Neural progenitor cell (in vitro differentiated cells): ENCODE measurements around the gene AMBN. TPM values are rescaled to one million over a fixed set of nuclear protein-coding genes. Genes with fewer than 3 reads are reported as not detected.

Experiments used
- DNase-seq: peaks from one replicate; pipeline ENCODE4 v3.0.0-alpha.2; 2016; ENCODE audit warnings: low spot score
- H2AFZ ChIP-seq: fragments of 200-600 bp; sonication (generic); replicated peaks from 2 replicates; pipeline ENCODE4 v1.6.1; 2016; ENCODE audit warnings: antibody characterized with exemption
- H3F3A ChIP-seq: fragments of 200-600 bp; sonication (generic); 2 replicates; pipeline ENCODE4 v1.6.1; 2016; ENCODE audit warnings: antibody characterized with exemption, low read depth
- H3K27ac ChIP-seq: fragments of 200-600 bp; sonication (generic); 2 replicates; pipeline ENCODE4 v1.5.1; 2016; ENCODE audit warnings: mild to moderate bottlenecking
- H3K27me3 ChIP-seq: fragments of 200-600 bp; sonication (generic); 2 replicates; pipeline ENCODE4 v1.6.1; 2016; ENCODE audit warnings: mild to moderate bottlenecking, moderate library complexity
- H3K36me3 ChIP-seq: fragments of 200-600 bp; sonication (generic); 2 replicates; pipeline ENCODE4 v1.5.1; 2016
- H3K4me1 ChIP-seq: fragments of 200-600 bp; sonication (generic); 2 replicates; pipeline ENCODE4 v1.6.1; 2016; ENCODE audit warnings: mixed run types
- H3K4me2 ChIP-seq: fragments of 200-600 bp; sonication (generic); 2 replicates; pipeline ENCODE4 v1.6.1; 2016
- H3K4me3 ChIP-seq: fragments of 200-600 bp; sonication (generic); 2 replicates; pipeline ENCODE4 v1.5.1; 2016
- H3K79me2 ChIP-seq: fragments of 200-600 bp; sonication (generic); 2 replicates; pipeline ENCODE4 v1.6.1; 2016; ENCODE audit warnings: low read depth
- H3K9ac ChIP-seq: fragments of 200-600 bp; sonication (generic); 2 replicates; pipeline ENCODE4 v1.6.1; 2016
- H3K9me3 ChIP-seq: fragments of 200-600 bp; sonication (generic); 2 replicates; pipeline ENCODE4 v1.5.1; 2016; ENCODE audit warnings: low read depth
- H4K20me1 ChIP-seq: fragments of 200-600 bp; sonication (generic); 2 replicates; pipeline ENCODE4 v1.6.1; 2016; ENCODE audit warnings: low read depth
- H3K27ac Mint-ChIP-seq: 3 replicates; pipeline ENCODE4 v1.8.0; 2021; ENCODE audit warnings: mixed read lengths
- H3K27me3 Mint-ChIP-seq: 2 replicates; pipeline ENCODE4 v1.8.0; 2022; ENCODE audit warnings: low read depth, mild to moderate bottlenecking, inconsistent platforms, moderate library complexity, mixed read lengths; ENCODE audit not compliant: insufficient read depth
- H3K36me3 Mint-ChIP-seq: 3 replicates; pipeline ENCODE4 v1.8.0; 2021; ENCODE audit warnings: mixed read lengths
- H3K4me1 Mint-ChIP-seq: 3 replicates; pipeline ENCODE4 v1.8.0; 2021; ENCODE audit warnings: mixed read lengths
- H3K4me3 Mint-ChIP-seq: 3 replicates; pipeline ENCODE4 v1.8.0; 2021; ENCODE audit warnings: mild to moderate bottlenecking, moderate library complexity, mixed read lengths
- H3K9me3 Mint-ChIP-seq: 3 replicates; pipeline ENCODE4 v1.8.0; 2020; ENCODE audit warnings: mixed read lengths
- CTCF ChIP-seq: fragments of 200-600 bp; sonication (generic); IDR thresholded peaks from 2 replicates; pipeline ENCODE4 v1.5.1; 2017; ENCODE audit warnings: antibody characterized with exemption, mild to moderate bottlenecking
- EZH2 ChIP-seq: fragments of 200-600 bp; sonication (generic); IDR thresholded peaks from 2 replicates; pipeline ENCODE4 v1.6.1; 2017; ENCODE audit warnings: antibody characterized with exemption, mild to moderate bottlenecking, moderate library complexity
- EZH2phosphoT487 ChIP-seq: fragments of 200-600 bp; sonication (generic); IDR thresholded peaks from 2 replicates; pipeline ENCODE4 v1.6.1; 2017; ENCODE audit warnings: antibody characterized with exemption
- total RNA-seq: library from RNA; depleted of rRNA; stranded (reverse); fragments of >200 nt; gene quantifications from 2 replicates; pipeline ENCODE4 v1.2.3, GENCODE V29; 2015; ENCODE audit warnings: low replicate concordance

The AMBN gene
- total RNA-seq, 1 donor from 2014 or later = not detected

GRCh38 chr4:70624226-70624793 lies 32.3 kb downstream of the AMBN start:
- Histone ChIP-seq H3K4me3 (no peak overlapping the region), H4K20me1 (no peaks in the 10 kb centered on the region), H3F3A (peaks cover 36% of the 10 kb centered on the region), H3K79me2 (no peaks in the 10 kb centered on the region), H3K9me3 (no peaks in the 10 kb centered on the region), H2AFZ (no peak overlapping the region), H3K4me2 (no peak overlapping the region), H3K36me3 (no peaks in the 10 kb centered on the region), H3K9ac (no peak overlapping the region), H3K4me1 (no peaks in the 10 kb centered on the region), H3K27me3 (no peaks in the 10 kb centered on the region), H3K27ac (no peak overlapping the region)
- no peaks in the 10 kb centered on the region for H3K9me3 Mint-ChIP-seq
- H3K27ac Mint-ChIP-seq = no peak overlapping the region
- no peaks in the 10 kb centered on the region for H3K27me3 Mint-ChIP-seq
- no peak for DNase-seq
- no peak overlapping the region for H3K4me3 Mint-ChIP-seq
- no peaks in the 10 kb centered on the region for H3K4me1 Mint-ChIP-seq
- TF ChIP-seq EZH2 (no peak), CTCF (no peak), EZH2phosphoT487 (no peak)
- H3K36me3 Mint-ChIP-seq = no peaks in the 10 kb centered on the region

GRCh38 chr4:70627620-70628019 lies 35.6 kb downstream of the AMBN start:
- no peak overlapping the region for H3K4me2 ChIP-seq
- peaks cover 14% of the 10 kb centered on the region for H3F3A ChIP-seq
- Mint-ChIP-seq H3K27me3 (no peaks in the 10 kb centered on the region), H3K4me1 (peaks cover 2% of the 10 kb centered on the region), H3K4me3 (no peak overlapping the region), H3K36me3 (no peaks in the 10 kb centered on the region), H3K9me3 (no peaks in the 10 kb centered on the region), H3K27ac (no peak overlapping the region)
- H3K4me1 ChIP-seq = no peaks in the 10 kb centered on the region
- TF ChIP-seq CTCF (no peak), EZH2 (no peak), EZH2phosphoT487 (no peak)
- no peak overlapping the region for H3K27ac ChIP-seq
- H3K36me3 ChIP-seq = no peaks in the 10 kb centered on the region
- DNase-seq = no peak
- no peak overlapping the region for H3K4me3 ChIP-seq
- H2AFZ ChIP-seq = no peak overlapping the region
- H3K79me2 ChIP-seq = no peaks in the 10 kb centered on the region
- H3K27me3 ChIP-seq = no peaks in the 10 kb centered on the region
- H3K9ac ChIP-seq = no peak overlapping the region
- H4K20me1 ChIP-seq = no peaks in the 10 kb centered on the region
- H3K9me3 ChIP-seq = no peaks in the 10 kb centered on the region

GRCh38 chr4:70628444-70628843 lies 36.4 kb downstream of the AMBN start, which contains the start of gene ENAM:
ENAM (plus strand) TSS chr4:70628744; CDS start chr4:70629501, 757 bp downstream.
- no peaks in the 10 kb centered on the region for H3K79me2 ChIP-seq
- H3K36me3 ChIP-seq = no peaks in the 10 kb centered on the region
- no peaks in the 10 kb centered on the region for H3K36me3 Mint-ChIP-seq
- no peak for DNase-seq
- H3K9me3 ChIP-seq = no peaks in the 10 kb centered on the region
- no peak for TF ChIP-seq CTCF
- TF ChIP-seq EZH2phosphoT487 = no peak
- TF ChIP-seq EZH2 = no peak
- H3K27ac Mint-ChIP-seq = no peak within 1 kb of the TSS
- H3K27me3 ChIP-seq = no peaks in the 10 kb centered on the region
- H3F3A ChIP-seq = peaks cover 7% of the 10 kb centered on the region
- no peaks in the 10 kb centered on the region for H4K20me1 ChIP-seq
- H3K9ac ChIP-seq = no peak within 1 kb of the TSS
- H3K4me1 Mint-ChIP-seq = peaks cover 2% of the 10 kb centered on the region
- H3K9me3 Mint-ChIP-seq = no peaks in the 10 kb centered on the region
- H3K27ac ChIP-seq = no peak within 1 kb of the TSS
- H3K4me3 Mint-ChIP-seq = no peak within 1 kb of the TSS
- H3K27me3 Mint-ChIP-seq = no peaks in the 10 kb centered on the region
- no peak within 1 kb of the TSS for H3K4me3 ChIP-seq
- no peaks in the 10 kb centered on the region for H3K4me1 ChIP-seq
- H3K4me2 ChIP-seq = no peak within 1 kb of the TSS
- no peak within 1 kb of the TSS for H2AFZ ChIP-seq
